ENCODE measurements around the gene LMOD3. TPM values are rescaled to one million over a fixed set of nuclear protein-coding genes. Genes with fewer than 3 reads are reported as not detected.
A peak's percentile ranks its signal among the peaks of the same experiment; 100 is the strongest.

LMOD3 gene
- total and polyA plus RNA-seq, 2 donors (not counting 3 experiments of a cell fraction or from before 2014, with no cell fraction given) = not detected

DNA sequence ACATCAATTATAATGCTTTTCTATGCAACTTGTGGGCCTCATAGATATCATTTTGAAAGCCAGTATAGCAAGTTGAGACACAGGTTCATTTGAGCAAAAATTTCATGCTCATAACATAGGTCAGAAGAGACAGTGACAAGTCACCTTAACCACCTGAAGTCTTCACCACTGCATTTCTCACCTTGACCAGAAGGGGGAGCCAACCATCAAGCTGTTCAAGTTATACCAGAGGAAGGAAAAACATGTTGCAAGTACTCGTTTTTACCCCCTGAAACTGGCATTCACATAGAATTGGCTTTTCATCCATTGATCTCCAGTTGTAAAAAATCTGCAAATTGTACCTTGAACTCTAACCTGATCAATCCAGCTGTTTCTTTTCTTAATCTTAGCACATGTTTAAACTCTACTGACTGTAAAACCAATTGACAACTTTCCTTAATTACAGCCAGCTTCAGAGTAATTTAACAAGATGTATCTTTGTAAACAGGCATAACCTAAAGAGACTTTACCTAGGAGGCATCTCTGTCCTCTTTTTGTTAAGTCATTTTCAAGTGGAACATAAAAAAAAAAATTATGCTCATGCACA is 1.4 kb downstream of the LMOD3 start:
- intact Hi-C loops (cut with micrococcal nuclease) (loop anchor here (1.0 kb wide), 3 partner anchors 185 to 550 kb away; no protein-coding TSS in a partner anchor), dilution Hi-C loops (cut with MboI; ENCODE audit: extremely low pct_ligation_motif_present, low sequenced_read_pairs) (no loop called here)
- Histone ChIP-seq H2AFZ (ENCODE audit: low read depth, low read length) (no peak overlapping the region), H3K79me2 (ENCODE audit: control insufficient read depth, insufficient read depth, low read length) (no peaks in the 10 kb centered on the region), H3K4me3 (replicated peaks in 1 of 3; ENCODE audit: insufficient read depth in 1 of 3, low read depth in 1 of 3, low read length in 3 of 3) (no peak overlapping the region), H3K9me3 (replicated peaks; ENCODE audit: control insufficient read depth, insufficient read depth, low read length) (no peaks in the 10 kb centered on the region), H3K36me3 (ENCODE audit: control insufficient read depth in 2 of 2, extremely low read depth in 1 of 2, insufficient read depth in 2 of 2, low read length in 2 of 2) (no peaks in the 10 kb centered on the region), H3K27ac (ENCODE audit: insufficient read depth, low read depth, low read length) (no peak overlapping the region), H3K4me1 (ENCODE audit: control insufficient read depth, extremely low read depth, insufficient read depth, low read length) (peaks cover 20% of the 10 kb centered on the region), H3K9ac (replicated peaks; ENCODE audit: extremely low read depth, insufficient read depth, low read length) (no peak overlapping the region), H4K20me1 (replicated peaks; ENCODE audit: control insufficient read depth, extremely low read depth, insufficient read depth, low read length) (no peaks in the 10 kb centered on the region), H3K9me1 (replicated peaks; ENCODE audit: control insufficient read depth, extremely low read depth, insufficient read depth, low read length) (no peaks in the 10 kb centered on the region), H3K4me2 (ENCODE audit: insufficient read depth, low read length) (peak overlapping the region; percentile 73), H3K27me3 (ENCODE audit: control insufficient read depth in 2 of 2, insufficient read depth in 2 of 2, low read length in 2 of 2) (no peaks in the 10 kb centered on the region)
- DNase-seq (ENCODE audit: low read depth, low spot score) (peak; percentile 86), FAIRE-seq (peak; percentile 95)
- BruUV-seq (replicated peaks) = no TSS peak
- CTCF ChIA-PET = interaction anchor here (0.6 to 5.3 kb wide), 43 partner anchors 9 to 555 kb away, joined by 3 to 65 read pairs (median 5); partner anchors contain the start of genes FRMD4B and TMF1
- POLR2A ChIA-PET = no interaction called here
- TF ChIP-seq JUN (IDR thresholded peaks at IDR 0.05; ENCODE audit: borderline replicate concordance, insufficient read depth, insufficient read length, low read depth) = no peak
- TF ChIP-seq FOS (IDR thresholded peaks at IDR 0.05; ENCODE audit: borderline replicate concordance, insufficient read depth, low read length) = no peak
- no peak for TF ChIP-seq POLR2A (IDR thresholded peaks at IDR 0.05; ENCODE audit: low read depth, low read length)
- TF ChIP-seq POLR2AphosphoS5 (IDR thresholded peaks at IDR 0.05; ENCODE audit: insufficient read depth, low read depth, low read length) = no peak
- no peak for TF ChIP-seq GATA2 (IDR thresholded peaks at IDR 0.05; ENCODE audit: insufficient read depth, insufficient read length, low read depth, low read length)
- TF ChIP-seq MYC (IDR thresholded peaks at IDR 0.05; ENCODE audit: low read depth, low read length) = no peak
- TF ChIP-seq, protein P1, sequence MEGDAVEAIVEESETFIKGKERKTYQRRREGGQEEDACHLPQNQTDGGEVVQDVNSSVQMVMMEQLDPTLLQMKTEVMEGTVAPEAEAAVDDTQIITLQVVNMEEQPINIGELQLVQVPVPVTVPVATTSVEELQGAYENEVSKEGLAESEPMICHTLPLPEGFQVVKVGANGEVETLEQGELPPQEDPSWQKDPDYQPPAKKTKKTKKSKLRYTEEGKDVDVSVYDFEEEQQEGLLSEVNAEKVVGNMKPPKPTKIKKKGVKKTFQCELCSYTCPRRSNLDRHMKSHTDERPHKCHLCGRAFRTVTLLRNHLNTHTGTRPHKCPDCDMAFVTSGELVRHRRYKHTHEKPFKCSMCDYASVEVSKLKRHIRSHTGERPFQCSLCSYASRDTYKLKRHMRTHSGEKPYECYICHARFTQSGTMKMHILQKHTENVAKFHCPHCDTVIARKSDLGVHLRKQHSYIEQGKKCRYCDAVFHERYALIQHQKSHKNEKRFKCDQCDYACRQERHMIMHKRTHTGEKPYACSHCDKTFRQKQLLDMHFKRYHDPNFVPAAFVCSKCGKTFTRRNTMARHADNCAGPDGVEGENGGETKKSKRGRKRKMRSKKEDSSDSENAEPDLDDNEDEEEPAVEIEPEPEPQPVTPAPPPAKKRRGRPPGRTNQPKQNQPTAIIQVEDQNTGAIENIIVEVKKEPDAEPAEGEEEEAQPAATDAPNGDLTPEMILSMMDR (IDR thresholded peaks at IDR 0.05; ENCODE audit: extremely low read depth in 1 of 2, insufficient read depth in 1 of 2, low read depth in 1 of 2, low read length in 2 of 2) = peak; percentile 85 to 88
- TF ChIP-seq EZH2 (IDR thresholded peaks at IDR 0.05; ENCODE audit: borderline replicate concordance, low read depth, low read length, severe bottlenecking) = no peak
- TF ChIP-seq, protein P2, sequence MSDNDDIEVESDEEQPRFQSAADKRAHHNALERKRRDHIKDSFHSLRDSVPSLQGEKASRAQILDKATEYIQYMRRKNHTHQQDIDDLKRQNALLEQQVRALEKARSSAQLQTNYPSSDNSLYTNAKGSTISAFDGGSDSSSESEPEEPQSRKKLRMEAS (IDR thresholded peaks at IDR 0.05; ENCODE audit: insufficient read depth, insufficient read length) = no peak

Data from endothelial cell of umbilical vein (primary cell).